Hepatocyte (in vitro differentiated cells): ENCODE data around the gene HDAC8.

ENCODE experiments used
- EZH2 ChIP-seq: fragments of 200-600 bp; sonication (generic); IDR thresholded peaks from 2 replicates; pipeline ENCODE4 v1.6.1; 2016; ENCODE audit warnings: antibody characterized with exemption, mild to moderate bottlenecking, borderline replicate concordance
- TF ChIP-seq, protein P1 (sequence below): fragments of 200-600 bp; sonication (generic); IDR thresholded peaks from 2 replicates; pipeline ENCODE4 v1.5.1; 2016; ENCODE audit warnings: antibody characterized with exemption, mild to moderate bottlenecking; ENCODE audit not compliant: poor library complexity

DNA sequence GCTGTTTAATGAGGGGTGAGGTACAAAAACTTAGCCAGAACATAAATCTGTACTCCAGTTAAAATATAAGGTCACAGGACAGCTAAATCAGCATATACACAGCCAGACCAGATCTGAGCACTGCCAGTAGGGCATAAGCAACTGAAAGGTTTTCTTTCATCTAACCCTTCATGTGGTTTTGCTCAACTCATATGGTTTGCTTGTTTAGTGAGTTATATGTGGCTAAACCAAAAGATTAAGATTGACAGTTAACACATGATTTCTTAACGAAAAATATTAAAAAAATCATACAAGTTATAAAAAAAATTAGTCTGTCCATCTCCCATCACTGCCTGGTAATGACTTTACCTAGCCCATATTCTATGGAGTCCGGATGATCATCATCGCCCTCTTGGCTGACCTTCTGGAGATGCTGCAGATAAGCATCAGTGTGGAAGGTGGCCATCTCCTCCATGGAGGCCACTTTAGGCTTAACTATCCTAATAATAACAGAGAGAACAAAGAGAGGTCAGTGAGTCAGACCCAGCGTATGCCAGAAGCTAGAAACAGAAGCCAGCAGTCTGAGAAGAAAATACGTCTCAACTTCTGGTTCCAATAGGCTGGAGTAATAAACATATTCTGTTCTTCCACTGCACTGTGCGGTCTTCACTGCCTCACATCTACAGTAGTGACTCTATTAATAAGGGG lies 4.1 kb downstream of the HDAC8 start:
- TF ChIP-seq, protein P1, sequence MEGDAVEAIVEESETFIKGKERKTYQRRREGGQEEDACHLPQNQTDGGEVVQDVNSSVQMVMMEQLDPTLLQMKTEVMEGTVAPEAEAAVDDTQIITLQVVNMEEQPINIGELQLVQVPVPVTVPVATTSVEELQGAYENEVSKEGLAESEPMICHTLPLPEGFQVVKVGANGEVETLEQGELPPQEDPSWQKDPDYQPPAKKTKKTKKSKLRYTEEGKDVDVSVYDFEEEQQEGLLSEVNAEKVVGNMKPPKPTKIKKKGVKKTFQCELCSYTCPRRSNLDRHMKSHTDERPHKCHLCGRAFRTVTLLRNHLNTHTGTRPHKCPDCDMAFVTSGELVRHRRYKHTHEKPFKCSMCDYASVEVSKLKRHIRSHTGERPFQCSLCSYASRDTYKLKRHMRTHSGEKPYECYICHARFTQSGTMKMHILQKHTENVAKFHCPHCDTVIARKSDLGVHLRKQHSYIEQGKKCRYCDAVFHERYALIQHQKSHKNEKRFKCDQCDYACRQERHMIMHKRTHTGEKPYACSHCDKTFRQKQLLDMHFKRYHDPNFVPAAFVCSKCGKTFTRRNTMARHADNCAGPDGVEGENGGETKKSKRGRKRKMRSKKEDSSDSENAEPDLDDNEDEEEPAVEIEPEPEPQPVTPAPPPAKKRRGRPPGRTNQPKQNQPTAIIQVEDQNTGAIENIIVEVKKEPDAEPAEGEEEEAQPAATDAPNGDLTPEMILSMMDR, result no peak
- no peak for TF ChIP-seq EZH2
